Lower leg skin (tissue), 4 donors: Measurements from ENCODE around the gene AVEN. TPM values are rescaled to one million over a fixed set of nuclear protein-coding genes. Genes with fewer than 3 reads are reported as not detected.

Experiments used
- DNase-seq, 2 donors: peaks; one replicate each; pipeline ENCODE4 v3.0.0-alpha.2; 2019; ENCODE audit warnings: low spot score in 2 of 2
- H3K4me3 ChIP-seq: fragments of 200-600 bp; sonication (generic); 2 replicates; pipeline ENCODE4 v1.5.1; 2017; ENCODE audit warnings: mild to moderate bottlenecking, low read depth; ENCODE audit not compliant: poor library complexity, severe bottlenecking
- POLR2A ChIP-seq, 2 donors: fragments of 450-650 bp; IDR thresholded peaks; one replicate each; pipeline ENCODE4 v1.6.1; 2016 to 2017; ENCODE audit warnings: antibody characterized with exemption in 2 of 2, mild to moderate bottlenecking in 1 of 2, moderate library complexity in 1 of 2
- WGBS, 2 donors: methylation state at CpG; one replicate each; pipeline ENCODE4 v1.1.5; 2018; 5-methylcytosine and 5-hydroxymethylcytosine counted together
- intact Hi-C: fragments of 100-400 bp; cut with DNase I; formaldehyde crosslinking; loops from one replicate; pipeline ENCODE4 v1.15.0; 2023; ENCODE audit warnings: low total_unique reads
- total RNA-seq, 4 donors: library from RNA; depleted of rRNA; stranded (reverse); fragments of >200 nt; gene quantifications; one replicate each; pipeline ENCODE4 v1.1.0, GENCODE V29; 2016
- TF ChIP-seq, protein P1 (sequence below), 3 donors: fragments of 450-650 bp; IDR thresholded peaks; one replicate each; pipeline ENCODE4 v1.5.1; 2016; ENCODE audit warnings: antibody characterized with exemption in 3 of 3, mild to moderate bottlenecking in 3 of 3, moderate library complexity in 2 of 3

The AVEN gene
- total RNA-seq, 4 donors from 2014 or later: 9.7 to 17.0 (median 12.9) TPM

DNA sequence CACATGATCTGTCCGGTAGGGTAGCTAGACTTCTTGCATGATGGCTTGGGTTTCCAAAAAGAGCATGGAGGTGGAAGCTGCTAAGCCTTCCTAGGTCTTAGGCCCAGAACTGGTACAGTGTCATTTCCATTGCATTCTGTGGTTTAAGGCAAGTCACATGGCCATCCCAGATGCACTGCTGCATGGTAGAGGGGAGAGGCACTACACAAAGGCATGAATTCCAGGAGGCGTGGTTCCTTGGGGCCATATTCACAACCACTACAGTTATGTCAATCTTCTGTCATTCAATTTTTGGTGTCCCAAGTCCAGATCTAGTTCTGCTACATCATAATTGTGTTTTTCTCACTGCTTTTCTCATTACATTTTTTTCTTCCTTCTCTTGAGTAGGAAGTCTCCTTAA lies 192.9 kb downstream of the AVEN start:
- TF ChIP-seq, protein P1, sequence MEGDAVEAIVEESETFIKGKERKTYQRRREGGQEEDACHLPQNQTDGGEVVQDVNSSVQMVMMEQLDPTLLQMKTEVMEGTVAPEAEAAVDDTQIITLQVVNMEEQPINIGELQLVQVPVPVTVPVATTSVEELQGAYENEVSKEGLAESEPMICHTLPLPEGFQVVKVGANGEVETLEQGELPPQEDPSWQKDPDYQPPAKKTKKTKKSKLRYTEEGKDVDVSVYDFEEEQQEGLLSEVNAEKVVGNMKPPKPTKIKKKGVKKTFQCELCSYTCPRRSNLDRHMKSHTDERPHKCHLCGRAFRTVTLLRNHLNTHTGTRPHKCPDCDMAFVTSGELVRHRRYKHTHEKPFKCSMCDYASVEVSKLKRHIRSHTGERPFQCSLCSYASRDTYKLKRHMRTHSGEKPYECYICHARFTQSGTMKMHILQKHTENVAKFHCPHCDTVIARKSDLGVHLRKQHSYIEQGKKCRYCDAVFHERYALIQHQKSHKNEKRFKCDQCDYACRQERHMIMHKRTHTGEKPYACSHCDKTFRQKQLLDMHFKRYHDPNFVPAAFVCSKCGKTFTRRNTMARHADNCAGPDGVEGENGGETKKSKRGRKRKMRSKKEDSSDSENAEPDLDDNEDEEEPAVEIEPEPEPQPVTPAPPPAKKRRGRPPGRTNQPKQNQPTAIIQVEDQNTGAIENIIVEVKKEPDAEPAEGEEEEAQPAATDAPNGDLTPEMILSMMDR (IDR thresholded peaks at IDR 0.05): no peak
- no peak for TF ChIP-seq POLR2A (IDR thresholded peaks at IDR 0.05)
- WGBS, 2 donors: 85 to 89% methylated on average over 2 of the region's 2 CpGs
- H3K4me3 ChIP-seq: no peak overlapping the region
- intact Hi-C loops: no loop called here
- no peak for DNase-seq

DNA sequence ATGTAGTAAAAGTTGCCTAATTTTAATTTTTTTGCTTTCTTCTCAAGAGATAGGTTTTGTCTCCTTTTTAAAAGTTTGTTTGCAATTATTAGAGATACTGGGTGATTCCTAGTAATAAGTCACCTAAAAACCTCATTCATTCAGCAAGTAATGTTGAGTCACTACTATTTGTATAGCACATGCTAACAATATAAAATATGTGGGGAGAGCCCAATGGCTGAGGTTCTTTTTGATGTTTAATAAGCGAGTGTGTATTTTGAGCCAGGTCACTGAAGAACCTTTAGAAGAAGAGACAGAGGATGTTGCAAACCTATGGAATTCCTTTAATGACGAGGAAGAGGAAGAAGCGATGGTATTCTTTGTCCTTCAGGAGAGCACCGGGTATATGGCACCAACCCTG lies 194.4 kb downstream of the AVEN start:
- no peak for TF ChIP-seq POLR2A (IDR thresholded peaks at IDR 0.05)
- TF ChIP-seq, protein P1 (IDR thresholded peaks at IDR 0.05): no peak
- 93 to 94% methylated on average over 4 of the region's 4 CpGs for WGBS, 2 donors
- intact Hi-C loops: no loop called here
- no peak for DNase-seq
- no peak overlapping the region for H3K4me3 ChIP-seq

- DNase-seq: no peak
- H3K4me3 ChIP-seq: no peak overlapping the region
- WGBS, 2 donors: 85 to 89% methylated on average over 4 of the region's 4 CpGs
- intact Hi-C loops: no loop called here
- TF ChIP-seq POLR2A (IDR thresholded peaks at IDR 0.05): no peak
- TF ChIP-seq, protein P1 (IDR thresholded peaks at IDR 0.05): no peak
Measured at GRCh38 chr15:33844186-33844585, 194.8 kb downstream of the AVEN start.

DNA sequence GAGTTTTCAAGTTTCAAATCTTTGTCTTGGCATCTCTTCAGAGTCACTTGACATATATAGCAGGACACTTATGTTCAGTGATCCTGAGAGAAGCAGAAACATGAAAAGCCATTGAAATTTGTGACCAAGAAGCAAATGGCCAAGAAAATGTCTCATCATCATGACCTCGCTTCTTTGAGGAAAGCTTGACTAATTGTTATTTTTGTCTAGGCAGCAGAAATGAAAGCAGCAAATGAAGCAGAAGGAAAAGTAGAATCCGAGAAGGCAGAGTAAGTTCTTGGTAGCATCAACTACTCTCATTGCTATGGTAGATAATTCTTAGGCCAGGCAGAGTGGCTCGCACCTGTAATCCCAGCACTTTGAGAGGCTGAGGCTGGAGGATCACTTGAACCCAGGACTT lies 198.4 kb downstream of the AVEN start:
- 93 to 94% methylated on average over 3 of the region's 3 CpGs for WGBS, 2 donors
- intact Hi-C loops: no loop called here
- TF ChIP-seq POLR2A (IDR thresholded peaks at IDR 0.05): no peak
- TF ChIP-seq, protein P1 (IDR thresholded peaks at IDR 0.05): no peak

GRCh38 chr15:33839540-33839939 lies 199.5 kb downstream of the AVEN start:
- TF ChIP-seq POLR2A (IDR thresholded peaks at IDR 0.05): no peak
- TF ChIP-seq, protein P1 (IDR thresholded peaks at IDR 0.05): no peak
- intact Hi-C loops: no loop called here
- DNase-seq: no peak
- 57 to 72% methylated on average over 2 of the region's 2 CpGs for WGBS, 2 donors
- no peak overlapping the region for H3K4me3 ChIP-seq

More for the DNA sequence above, 198.4 kb downstream of the AVEN start:
- no peak overlapping the region for H3K4me3 ChIP-seq
- no peak for DNase-seq

DNA sequence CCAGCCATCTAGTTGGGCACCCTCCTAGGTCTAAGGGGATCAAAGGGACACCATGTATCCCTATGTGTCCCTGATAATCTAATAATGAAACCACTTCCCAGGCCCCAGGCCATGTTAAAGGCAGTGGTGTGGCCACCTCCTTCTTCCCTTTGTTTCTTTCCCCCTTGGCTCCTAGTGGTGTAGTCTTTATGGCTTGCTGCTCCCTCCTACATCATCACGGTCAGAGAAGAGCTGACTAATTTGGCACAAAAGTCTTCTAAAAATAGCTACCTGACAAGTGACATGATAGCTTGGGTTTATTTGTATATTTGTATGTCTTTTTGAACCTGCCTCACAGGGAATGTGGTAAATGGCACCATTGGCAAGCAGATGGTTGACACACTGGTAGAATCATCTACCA lies 201.7 kb downstream of the AVEN start:
- intact Hi-C loops: no loop called here
- 62 to 68% methylated on average over 1 of the region's 1 CpG for WGBS, 2 donors
- H3K4me3 ChIP-seq: no peak overlapping the region
- TF ChIP-seq, protein P1 (IDR thresholded peaks at IDR 0.05): no peak
- no peak for TF ChIP-seq POLR2A (IDR thresholded peaks at IDR 0.05)
- no peak for DNase-seq
